Activated naive CD4-positive, alpha-beta T cell treated with anti-CD3 and anti-CD28 coated beads, Interleukin-2, amount 50 U/mL, for 16 hours (primary cell): Measurements from ENCODE around the gene COX7C.

Experiments
- DNase-seq: peaks from one replicate; pipeline ENCODE4 v3.0.0-alpha.2; 2020

COX7C gene

DNA sequence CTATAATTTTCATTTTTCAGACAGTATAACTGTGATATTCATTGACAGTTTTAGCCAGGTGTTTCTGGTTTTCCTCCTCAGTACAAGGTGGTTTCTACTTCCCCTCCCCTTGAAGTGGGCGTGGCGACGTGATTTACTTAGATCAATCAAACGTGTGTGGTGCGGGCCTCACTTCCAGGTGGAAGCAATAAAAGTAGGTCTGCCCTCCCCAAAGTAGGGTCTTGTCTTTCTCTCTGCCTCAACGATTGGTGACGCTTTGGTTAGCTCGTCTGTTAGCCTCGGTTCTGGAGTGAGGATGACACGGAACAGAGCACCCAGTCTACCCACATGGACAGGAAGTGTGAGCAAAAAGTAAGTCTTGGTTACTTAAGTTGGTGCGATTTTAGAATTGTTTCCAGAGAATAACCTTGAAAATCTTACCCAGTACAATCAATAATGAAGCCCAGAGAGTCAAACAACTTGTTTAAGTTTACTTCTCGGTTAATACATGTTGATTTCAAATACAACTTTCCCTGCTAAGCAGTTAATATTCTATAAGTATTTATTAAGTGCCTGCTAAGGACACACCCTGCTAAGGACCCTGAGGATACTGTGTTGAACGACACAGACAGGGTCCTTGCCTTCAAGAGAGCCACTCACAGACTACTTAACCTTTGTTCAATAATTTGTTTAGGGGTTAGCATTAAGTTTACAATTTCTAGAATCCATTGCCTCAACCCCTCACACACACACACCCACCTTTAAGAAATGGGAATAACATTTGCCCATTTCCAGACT is 48.4 kb downstream of the COX7C start:
- DNase-seq, result peak; percentile 22

DNA sequence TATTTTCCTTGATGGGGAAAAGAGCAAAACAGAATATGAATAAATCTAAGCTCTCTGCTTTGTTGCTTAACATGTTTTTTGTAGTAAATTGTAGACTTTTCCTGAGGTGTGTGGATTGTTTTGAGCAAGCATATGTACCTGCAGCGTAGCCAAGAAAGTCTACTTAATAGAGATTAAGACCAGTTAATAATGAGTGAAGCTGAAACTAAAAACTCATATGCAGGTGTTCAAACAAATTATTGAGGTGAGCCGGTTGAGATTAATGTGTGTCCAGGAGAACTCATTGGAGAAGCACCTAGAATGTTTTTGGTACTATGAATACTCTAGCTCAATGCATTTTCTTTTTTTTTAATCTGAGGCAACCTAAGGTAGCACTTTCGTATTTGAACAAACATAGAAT is 49.2 kb downstream of the COX7C start:
- DNase-seq, result no peak
